ENCODE data around the gene PKDCC. TPM values are rescaled to one million over a fixed set of nuclear protein-coding genes. Genes with fewer than 3 reads are reported as not detected.

PKDCC gene
- total RNA-seq, 4 donors from 2014 or later = 34.1 to 244 (median 109) TPM

DNA sequence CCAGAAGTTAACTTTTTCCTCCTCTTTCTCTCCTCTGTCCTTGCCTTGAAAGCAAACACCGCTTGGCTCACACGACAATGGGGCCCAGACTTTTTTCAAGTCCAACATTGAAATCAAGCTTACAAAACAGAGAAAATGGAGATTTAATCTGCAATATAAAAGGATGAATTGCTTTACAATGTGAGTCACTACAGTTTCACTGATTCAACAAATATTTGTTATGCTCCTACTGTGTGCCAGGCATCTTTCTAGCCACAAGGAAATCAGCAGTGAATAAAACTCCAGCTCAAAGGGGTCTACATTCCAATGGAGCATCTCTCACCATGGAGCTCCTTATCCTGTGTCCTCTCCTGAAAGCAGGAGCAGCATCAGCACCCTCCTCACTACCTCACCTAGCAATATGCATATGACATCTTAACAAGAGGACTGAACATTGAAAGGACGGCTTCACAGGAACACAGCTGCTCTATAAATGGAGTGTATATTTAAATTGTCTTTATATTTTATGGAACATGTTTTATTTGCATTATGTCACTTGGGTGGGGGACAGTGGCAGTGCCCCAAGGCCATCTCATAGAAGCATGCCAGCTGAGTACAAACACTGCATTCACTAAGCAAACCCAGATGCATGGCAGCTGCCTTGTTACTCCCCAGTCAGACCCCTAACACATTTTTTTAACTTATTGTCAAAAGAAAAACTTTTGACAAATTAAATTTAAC, 39.5 kb downstream of the PKDCC start:
- intact Hi-C loops (cut with DNase I; ENCODE audit: low total_unique reads) = loop anchor here (5.0 kb wide), 2 partner anchors 220 to 235 kb away; no protein-coding TSS in a partner anchor
- DNase-seq = no peak
- Histone ChIP-seq H3K27ac (no peak overlapping the region), H3K36me3 (no peaks in the 10 kb centered on the region), H3K4me3 (no peak overlapping the region), H3K9me3 (no peaks in the 10 kb centered on the region), H3K4me1 (no peaks in the 10 kb centered on the region), H3K27me3 (no peaks in the 10 kb centered on the region)
- TF ChIP-seq, protein P1, sequence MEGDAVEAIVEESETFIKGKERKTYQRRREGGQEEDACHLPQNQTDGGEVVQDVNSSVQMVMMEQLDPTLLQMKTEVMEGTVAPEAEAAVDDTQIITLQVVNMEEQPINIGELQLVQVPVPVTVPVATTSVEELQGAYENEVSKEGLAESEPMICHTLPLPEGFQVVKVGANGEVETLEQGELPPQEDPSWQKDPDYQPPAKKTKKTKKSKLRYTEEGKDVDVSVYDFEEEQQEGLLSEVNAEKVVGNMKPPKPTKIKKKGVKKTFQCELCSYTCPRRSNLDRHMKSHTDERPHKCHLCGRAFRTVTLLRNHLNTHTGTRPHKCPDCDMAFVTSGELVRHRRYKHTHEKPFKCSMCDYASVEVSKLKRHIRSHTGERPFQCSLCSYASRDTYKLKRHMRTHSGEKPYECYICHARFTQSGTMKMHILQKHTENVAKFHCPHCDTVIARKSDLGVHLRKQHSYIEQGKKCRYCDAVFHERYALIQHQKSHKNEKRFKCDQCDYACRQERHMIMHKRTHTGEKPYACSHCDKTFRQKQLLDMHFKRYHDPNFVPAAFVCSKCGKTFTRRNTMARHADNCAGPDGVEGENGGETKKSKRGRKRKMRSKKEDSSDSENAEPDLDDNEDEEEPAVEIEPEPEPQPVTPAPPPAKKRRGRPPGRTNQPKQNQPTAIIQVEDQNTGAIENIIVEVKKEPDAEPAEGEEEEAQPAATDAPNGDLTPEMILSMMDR (IDR thresholded peaks at IDR 0.05) = no peak
- no peak for TF ChIP-seq POLR2A (IDR thresholded peaks at IDR 0.05)

DNA sequence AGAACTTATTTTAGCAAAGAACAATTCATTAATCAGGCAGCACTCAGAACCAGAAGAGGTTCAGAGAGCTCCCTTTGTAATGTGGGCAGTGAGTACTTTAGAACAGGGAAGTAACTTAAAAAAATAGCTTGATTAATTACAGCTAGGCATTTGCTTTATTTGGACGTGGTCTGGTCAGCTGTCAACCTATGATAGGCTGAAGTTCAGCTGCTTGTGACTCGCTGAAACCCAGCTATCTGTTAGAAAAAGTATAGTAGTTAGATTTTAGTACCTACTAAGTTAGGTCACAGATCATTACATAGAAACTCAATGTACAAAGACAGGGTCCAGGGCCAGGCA, 40.0 kb downstream of the PKDCC start:
- H3K27me3 ChIP-seq = no peaks in the 10 kb centered on the region
- no peaks in the 10 kb centered on the region for H3K4me1 ChIP-seq
- intact Hi-C loops (cut with DNase I; ENCODE audit: low total_unique reads) = loop anchor here (5.0 kb wide), 2 partner anchors 221 to 236 kb away; no protein-coding TSS in a partner anchor
- no peaks in the 10 kb centered on the region for H3K36me3 ChIP-seq
- DNase-seq = no peak
- H3K9me3 ChIP-seq = no peaks in the 10 kb centered on the region
- no peak for TF ChIP-seq POLR2A (IDR thresholded peaks at IDR 0.05)
- TF ChIP-seq, protein P1 (IDR thresholded peaks at IDR 0.05) = no peak
- H3K27ac ChIP-seq = no peak overlapping the region
- H3K4me3 ChIP-seq = no peak overlapping the region

DNA sequence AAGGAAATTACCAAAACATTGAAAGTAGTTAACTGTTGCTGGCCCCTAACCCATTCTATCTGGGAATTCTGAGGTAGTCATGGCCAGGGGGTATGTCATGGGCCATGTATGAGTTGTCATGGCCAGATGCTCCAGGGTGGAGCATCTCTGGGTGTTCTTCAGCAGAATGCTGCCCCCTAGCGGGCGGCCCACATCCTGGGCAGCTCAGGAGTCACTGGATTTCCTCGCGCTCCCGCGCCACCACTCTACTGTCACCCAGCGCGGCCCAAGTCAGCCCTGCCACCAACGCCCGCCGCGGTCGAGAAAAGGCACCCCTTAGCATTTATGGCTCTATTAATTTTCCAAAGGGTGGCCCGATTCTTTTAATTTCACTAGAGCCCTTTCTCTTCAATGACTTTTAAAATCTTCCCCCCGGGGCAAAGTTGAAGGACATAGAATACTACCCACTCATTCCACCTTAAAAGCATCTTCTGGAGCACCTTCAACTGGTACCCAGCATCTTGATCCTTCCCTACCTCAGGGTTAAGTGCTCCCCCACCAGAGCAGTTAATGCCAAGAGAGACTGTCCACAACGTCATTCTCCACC, 41.6 kb downstream of the PKDCC start:
- Histone ChIP-seq H3K36me3 (no peaks in the 10 kb centered on the region), H3K27ac (no peak overlapping the region), H3K9me3 (no peaks in the 10 kb centered on the region), H3K27me3 (no peaks in the 10 kb centered on the region), H3K4me1 (no peaks in the 10 kb centered on the region), H3K4me3 (no peak overlapping the region)
- peak; percentile 55 to 58 for DNase-seq
- TF ChIP-seq, protein P1 (IDR thresholded peaks at IDR 0.05) = peak; percentile 49 to 58 (median 56)
- TF ChIP-seq POLR2A (IDR thresholded peaks at IDR 0.05) = no peak
- intact Hi-C loops (cut with DNase I; ENCODE audit: low total_unique reads) = loop anchor here (5.0 kb wide), 2 partner anchors 222 to 237 kb away; no protein-coding TSS in a partner anchor

DNA sequence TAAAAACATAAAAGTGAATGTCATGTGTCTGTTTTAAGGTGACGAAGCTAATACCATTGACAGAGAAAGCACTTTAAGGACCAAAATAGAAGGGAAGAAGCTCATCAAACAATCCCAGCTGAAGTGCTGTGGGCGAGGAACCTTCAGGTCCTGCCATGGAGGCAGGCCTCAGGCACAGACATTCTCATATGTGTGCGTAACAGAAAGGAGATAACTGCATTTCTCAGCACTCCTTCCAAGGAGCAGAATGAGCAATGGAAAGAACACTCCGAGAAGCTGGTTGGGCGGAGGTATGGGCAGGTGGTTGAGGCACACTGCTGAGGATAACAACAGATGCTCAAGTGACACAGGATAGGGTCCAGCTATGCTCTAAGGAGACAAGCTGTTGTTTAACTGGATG, 42.4 kb downstream of the PKDCC start:
- TF ChIP-seq POLR2A (IDR thresholded peaks at IDR 0.05) = no peak
- TF ChIP-seq, protein P1 (IDR thresholded peaks at IDR 0.05) = no peak
- Histone ChIP-seq H3K27me3 (no peaks in the 10 kb centered on the region), H3K9me3 (no peaks in the 10 kb centered on the region), H3K27ac (no peak overlapping the region), H3K36me3 (no peaks in the 10 kb centered on the region), H3K4me3 (no peak overlapping the region), H3K4me1 (no peaks in the 10 kb centered on the region)
- intact Hi-C loops (cut with DNase I; ENCODE audit: low total_unique reads) = loop anchor here (10.0 kb wide), 2 partner anchors 155 to 275 kb away; partner anchors contain the start of gene COX7A2L
- DNase-seq = no peak

DNA sequence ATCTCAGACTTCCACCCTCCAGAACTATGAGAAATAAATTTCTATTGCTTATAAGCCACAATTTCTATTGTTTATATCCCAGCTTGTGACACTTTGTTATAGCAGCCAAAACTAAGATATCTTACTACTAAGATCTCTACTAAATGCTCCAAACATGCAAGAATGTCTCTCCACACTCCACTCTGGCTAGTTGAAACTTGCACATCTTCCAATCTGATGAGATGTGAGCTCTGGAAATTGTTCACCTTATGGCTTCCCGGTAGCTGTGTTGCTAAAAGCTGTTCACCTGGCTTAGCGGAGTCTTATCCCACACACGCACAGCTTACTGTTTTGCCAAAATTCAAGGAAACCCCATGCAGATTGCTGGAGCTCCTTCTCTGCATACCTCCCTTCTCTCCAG, 43.9 kb downstream of the PKDCC start:
- Histone ChIP-seq H3K4me3 (no peak overlapping the region), H3K4me1 (no peaks in the 10 kb centered on the region), H3K27me3 (no peaks in the 10 kb centered on the region), H3K27ac (no peak overlapping the region), H3K36me3 (no peaks in the 10 kb centered on the region), H3K9me3 (no peaks in the 10 kb centered on the region)
- intact Hi-C loops (cut with DNase I; ENCODE audit: low total_unique reads) = loop anchor here (10.0 kb wide), 2 partner anchors 153 to 273 kb away; partner anchors contain the start of gene COX7A2L
- DNase-seq = no peak
- TF ChIP-seq, protein P1 (IDR thresholded peaks at IDR 0.05) = no peak
- no peak for TF ChIP-seq POLR2A (IDR thresholded peaks at IDR 0.05)
